ENCODE measurements around the gene CHD1L. TPM values are rescaled to one million over a fixed set of nuclear protein-coding genes. Genes with fewer than 3 reads are reported as not detected.
"Not testable (repeated sequence)": the region's sequence is repeated elsewhere in the genome, so short reads cannot be mapped to it uniquely, and the experiment has no call there.

Gene CHD1L
- total RNA-seq, 1 donor from 2014 or later: 30.3 TPM

DNA sequence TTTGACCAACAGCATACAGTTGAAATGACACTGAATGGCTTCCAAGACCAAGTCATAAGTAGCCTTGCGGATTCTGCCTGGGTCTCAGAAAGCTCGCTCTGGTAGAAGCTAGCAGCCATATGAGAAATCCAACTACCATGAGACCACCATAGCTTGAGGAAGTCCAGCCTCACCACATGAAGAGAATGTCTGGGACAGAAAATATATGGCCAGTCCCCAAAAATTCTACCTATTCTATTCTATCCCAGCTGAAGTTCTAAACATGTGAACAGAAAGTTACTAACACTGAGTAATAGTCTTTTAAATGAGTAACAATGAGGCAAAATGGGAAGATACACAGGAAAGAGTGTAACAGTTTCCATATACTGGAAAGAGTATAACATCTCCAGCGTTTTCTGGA lies 26.4 kb upstream of the CHD1L start:
- TF ChIP-seq, protein P1, sequence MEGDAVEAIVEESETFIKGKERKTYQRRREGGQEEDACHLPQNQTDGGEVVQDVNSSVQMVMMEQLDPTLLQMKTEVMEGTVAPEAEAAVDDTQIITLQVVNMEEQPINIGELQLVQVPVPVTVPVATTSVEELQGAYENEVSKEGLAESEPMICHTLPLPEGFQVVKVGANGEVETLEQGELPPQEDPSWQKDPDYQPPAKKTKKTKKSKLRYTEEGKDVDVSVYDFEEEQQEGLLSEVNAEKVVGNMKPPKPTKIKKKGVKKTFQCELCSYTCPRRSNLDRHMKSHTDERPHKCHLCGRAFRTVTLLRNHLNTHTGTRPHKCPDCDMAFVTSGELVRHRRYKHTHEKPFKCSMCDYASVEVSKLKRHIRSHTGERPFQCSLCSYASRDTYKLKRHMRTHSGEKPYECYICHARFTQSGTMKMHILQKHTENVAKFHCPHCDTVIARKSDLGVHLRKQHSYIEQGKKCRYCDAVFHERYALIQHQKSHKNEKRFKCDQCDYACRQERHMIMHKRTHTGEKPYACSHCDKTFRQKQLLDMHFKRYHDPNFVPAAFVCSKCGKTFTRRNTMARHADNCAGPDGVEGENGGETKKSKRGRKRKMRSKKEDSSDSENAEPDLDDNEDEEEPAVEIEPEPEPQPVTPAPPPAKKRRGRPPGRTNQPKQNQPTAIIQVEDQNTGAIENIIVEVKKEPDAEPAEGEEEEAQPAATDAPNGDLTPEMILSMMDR (IDR thresholded peaks at IDR 0.05): no peak
- no peak for DNase-seq (ENCODE audit: extremely low spot score, unreplicated experiment)
- Mint-ChIP-seq H3K4me3 (ENCODE audit: unreplicated experiment) (no peak overlapping the region), H3K36me3 (ENCODE audit: unreplicated experiment) (no peaks in the 10 kb centered on the region), H3K27me3 (ENCODE audit: unreplicated experiment) (no peaks in the 10 kb centered on the region), H3K4me1 (ENCODE audit: unreplicated experiment) (peaks cover 4% of the 10 kb centered on the region), H3K27ac (ENCODE audit: unreplicated experiment) (no peak overlapping the region), H3K9me3 (ENCODE audit: unreplicated experiment) (no peaks in the 10 kb centered on the region)

DNA sequence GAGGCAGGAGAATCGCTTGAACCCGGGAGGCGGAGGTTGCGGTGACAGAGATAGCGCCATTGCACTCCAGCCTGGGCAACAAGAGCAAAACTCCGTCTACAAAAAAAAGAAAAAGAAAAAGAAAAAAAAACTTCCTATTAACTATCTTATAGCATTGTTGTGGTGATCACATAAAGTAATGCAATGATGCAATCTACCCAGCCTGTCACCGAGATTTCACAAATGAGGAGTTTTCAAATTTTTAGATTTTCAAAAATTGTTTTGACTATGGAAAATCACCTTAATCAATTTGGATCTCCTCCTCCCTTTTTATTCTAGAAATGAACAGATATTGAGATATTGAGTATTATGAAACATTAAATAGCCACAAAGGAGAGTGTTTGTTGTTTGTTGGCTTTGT lies 25.3 kb upstream of the CHD1L start:
- DNase-seq (ENCODE audit: extremely low spot score, unreplicated experiment): no peak
- peaks cover 4% of the 10 kb centered on the region for H3K4me1 Mint-ChIP-seq (ENCODE audit: unreplicated experiment)
- H3K27ac Mint-ChIP-seq (ENCODE audit: unreplicated experiment): no peak overlapping the region
- TF ChIP-seq, protein P1 (IDR thresholded peaks at IDR 0.05): no peak
- no peak overlapping the region for H3K4me3 Mint-ChIP-seq (ENCODE audit: unreplicated experiment)
- H3K36me3 Mint-ChIP-seq (ENCODE audit: unreplicated experiment): no peaks in the 10 kb centered on the region
- H3K9me3 Mint-ChIP-seq (ENCODE audit: unreplicated experiment): no peaks in the 10 kb centered on the region
- H3K27me3 Mint-ChIP-seq (ENCODE audit: unreplicated experiment): no peaks in the 10 kb centered on the region

DNA sequence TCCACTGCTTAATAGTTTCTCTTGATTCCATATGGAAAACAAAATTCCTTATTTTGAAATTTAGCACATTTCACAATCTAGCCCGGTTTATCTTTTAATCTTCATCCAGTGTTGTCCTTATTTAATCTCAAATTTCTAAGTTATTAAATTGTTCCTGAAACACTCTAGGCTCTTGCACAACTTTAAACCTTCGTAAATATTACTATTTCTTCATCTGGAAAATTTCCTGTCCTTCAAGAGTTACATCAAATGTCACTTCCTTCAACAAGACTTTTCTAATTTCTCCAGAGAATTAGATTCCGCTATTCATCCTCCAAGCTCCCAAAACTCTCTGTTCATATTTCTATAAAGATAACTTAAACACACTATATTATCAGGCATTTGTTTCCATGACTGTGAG lies 23.9 kb upstream of the CHD1L start:
- DNase-seq (ENCODE audit: extremely low spot score, unreplicated experiment): no peak
- Mint-ChIP-seq H3K27me3 (ENCODE audit: unreplicated experiment) (no peaks in the 10 kb centered on the region), H3K4me3 (ENCODE audit: unreplicated experiment) (no peak overlapping the region), H3K27ac (ENCODE audit: unreplicated experiment) (no peak overlapping the region), H3K4me1 (ENCODE audit: unreplicated experiment) (peaks cover 4% of the 10 kb centered on the region), H3K36me3 (ENCODE audit: unreplicated experiment) (no peaks in the 10 kb centered on the region), H3K9me3 (ENCODE audit: unreplicated experiment) (no peaks in the 10 kb centered on the region)
- TF ChIP-seq, protein P1 (IDR thresholded peaks at IDR 0.05): no peak

DNA sequence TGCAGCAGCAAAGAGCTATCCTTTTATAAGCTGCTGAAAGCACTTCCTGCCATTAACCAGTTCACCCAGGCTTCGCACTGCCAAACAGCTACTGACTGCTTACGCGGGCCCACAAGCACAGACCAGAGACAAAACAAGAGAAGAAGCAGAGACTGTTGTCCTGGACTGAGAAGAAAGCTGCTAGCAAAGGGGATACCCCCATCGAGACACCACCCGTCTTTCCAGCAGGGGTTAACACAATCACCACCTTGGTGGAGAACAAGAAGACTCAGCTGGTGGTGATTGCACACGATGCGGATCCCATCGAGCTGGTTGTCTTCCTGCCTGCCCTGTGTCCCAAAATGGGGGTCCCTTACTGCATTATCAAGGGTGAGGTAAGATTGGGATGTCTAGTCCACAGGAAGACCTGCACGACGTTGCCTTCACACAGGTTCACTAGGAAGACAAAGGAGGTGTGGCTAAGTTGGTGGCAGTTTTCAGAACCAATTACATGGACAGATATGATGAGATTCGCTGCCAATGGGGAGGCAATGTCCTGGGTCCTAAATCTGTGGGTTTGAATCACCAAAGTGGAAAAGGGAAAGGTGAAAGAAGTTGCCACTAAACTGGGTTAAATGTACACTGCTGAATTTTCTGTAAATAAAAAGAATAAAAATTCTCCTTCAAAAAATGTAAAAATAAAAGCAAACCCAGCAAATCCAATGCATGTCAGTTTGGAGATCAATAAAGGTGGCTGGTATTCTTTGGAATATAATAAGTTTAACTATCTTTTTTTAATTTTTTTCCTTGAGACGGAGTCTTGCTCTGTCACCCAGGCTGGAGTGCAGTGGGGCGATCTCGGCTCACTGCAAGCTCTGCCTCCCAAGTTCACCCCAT lies 18.5 kb upstream of the CHD1L start:
- no peak overlapping the region for H3K27ac Mint-ChIP-seq (ENCODE audit: unreplicated experiment)
- H3K4me3 Mint-ChIP-seq (ENCODE audit: unreplicated experiment): peak overlapping the region; percentile 23
- TF ChIP-seq, protein P1 (IDR thresholded peaks at IDR 0.05): no peak
- no peaks in the 10 kb centered on the region for H3K27me3 Mint-ChIP-seq (ENCODE audit: unreplicated experiment)
- no peak for DNase-seq (ENCODE audit: extremely low spot score, unreplicated experiment)
- H3K9me3 Mint-ChIP-seq (ENCODE audit: unreplicated experiment): no peaks in the 10 kb centered on the region
- no peaks in the 10 kb centered on the region for H3K36me3 Mint-ChIP-seq (ENCODE audit: unreplicated experiment)
- peaks cover 15% of the 10 kb centered on the region for H3K4me1 Mint-ChIP-seq (ENCODE audit: unreplicated experiment)

DNA sequence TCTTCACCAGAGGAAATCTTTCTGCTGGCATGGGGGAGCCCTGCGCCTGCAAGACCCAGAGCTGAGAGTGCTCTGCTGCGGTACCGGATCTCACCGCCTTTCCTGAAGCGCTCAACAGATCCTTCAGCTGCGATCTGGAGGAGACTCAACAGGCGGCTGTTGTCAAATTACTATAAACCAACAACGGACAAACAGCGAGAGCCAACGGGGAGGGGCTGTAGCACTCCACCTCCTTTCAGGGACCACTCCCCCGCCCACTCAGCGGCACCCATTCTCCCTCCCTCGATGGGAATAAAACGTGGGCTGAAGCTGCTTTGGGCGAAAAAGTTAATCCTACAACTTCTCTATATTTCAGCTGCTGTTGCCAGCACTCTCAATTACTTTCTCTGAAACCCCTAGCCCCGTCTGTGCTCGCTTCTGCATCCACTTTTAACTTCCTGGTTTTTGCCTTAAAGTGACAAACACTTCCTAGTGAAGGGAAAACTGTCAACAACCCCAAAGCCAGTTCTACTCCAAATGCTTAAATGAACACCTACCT lies 17.2 kb upstream of the CHD1L start, which contains the start of gene FMO5:
Gene FMO5, minus strand, starts transcription at position 147 of the 538 bp plus-strand sequence. CDS start 310 bp downstream, outside the sequence.
- Mint-ChIP-seq H3K27me3 (ENCODE audit: unreplicated experiment) (no peaks in the 10 kb centered on the region), H3K4me3 (ENCODE audit: unreplicated experiment) (peak within 1 kb of the TSS; percentile 91), H3K27ac (ENCODE audit: unreplicated experiment) (peak within 1 kb of the TSS; percentile 92), H3K4me1 (ENCODE audit: unreplicated experiment) (peaks cover 15% of the 10 kb centered on the region), H3K36me3 (ENCODE audit: unreplicated experiment) (no peaks in the 10 kb centered on the region), H3K9me3 (ENCODE audit: unreplicated experiment) (no peaks in the 10 kb centered on the region)
- TF ChIP-seq, protein P1 (IDR thresholded peaks at IDR 0.05): peak; percentile 21
- DNase-seq (ENCODE audit: extremely low spot score, unreplicated experiment): no peak

DNA sequence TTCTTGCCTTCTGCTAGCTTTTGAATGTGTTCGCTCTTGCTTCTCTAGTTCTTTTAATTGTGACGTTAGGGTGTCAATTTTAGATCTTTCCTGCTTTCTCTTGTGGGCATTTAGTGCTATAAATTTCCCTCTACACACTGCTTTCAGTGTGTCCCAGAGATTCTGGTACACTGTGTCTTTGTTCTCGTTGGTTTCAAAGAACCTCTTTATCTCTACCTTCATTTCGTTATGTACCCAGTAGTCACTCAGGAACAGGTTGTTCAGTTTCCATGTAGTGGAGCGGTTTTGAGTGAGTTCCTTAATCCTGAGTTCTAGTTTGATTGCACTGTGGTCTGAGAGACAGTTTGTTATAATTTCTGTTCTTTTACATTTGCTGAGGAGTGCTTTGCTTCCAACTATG lies 11.5 kb upstream of the CHD1L start:
- H3K4me1 Mint-ChIP-seq (ENCODE audit: unreplicated experiment); H3K36me3 Mint-ChIP-seq (ENCODE audit: unreplicated experiment); H3K9me3 Mint-ChIP-seq (ENCODE audit: unreplicated experiment); H3K4me3 Mint-ChIP-seq (ENCODE audit: unreplicated experiment); DNase-seq (ENCODE audit: extremely low spot score, unreplicated experiment); H3K27ac Mint-ChIP-seq (ENCODE audit: unreplicated experiment); H3K27me3 Mint-ChIP-seq (ENCODE audit: unreplicated experiment): not testable (repeated sequence)

DNA sequence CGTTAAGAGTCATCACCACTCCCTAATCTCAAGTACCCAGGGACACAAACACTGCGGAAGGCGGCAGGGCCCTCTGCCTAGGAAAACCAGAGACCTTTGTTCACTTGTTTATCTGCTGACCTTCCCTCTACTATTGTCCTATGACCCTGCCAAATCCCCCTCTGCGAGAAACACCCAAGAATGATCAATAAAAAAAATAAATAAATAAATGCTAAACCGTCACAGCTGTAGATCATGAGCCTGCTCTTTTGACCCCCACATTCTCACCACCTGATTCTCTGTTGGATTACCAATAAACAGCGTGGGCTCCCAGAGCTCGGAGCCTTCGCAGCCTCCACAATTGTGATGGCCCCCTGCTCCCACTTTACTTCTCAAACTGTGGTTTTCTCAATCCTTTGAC lies 8.6 kb upstream of the CHD1L start:
- not testable (repeated sequence) for H3K4me1 Mint-ChIP-seq (ENCODE audit: unreplicated experiment); H3K9me3 Mint-ChIP-seq (ENCODE audit: unreplicated experiment); H3K27ac Mint-ChIP-seq (ENCODE audit: unreplicated experiment); H3K4me3 Mint-ChIP-seq (ENCODE audit: unreplicated experiment); DNase-seq (ENCODE audit: extremely low spot score, unreplicated experiment); H3K36me3 Mint-ChIP-seq (ENCODE audit: unreplicated experiment)
- H3K27me3 Mint-ChIP-seq (ENCODE audit: unreplicated experiment): peaks cover 16% of the 10 kb centered on the region
